ENCODE measurements around the gene XRCC4.
"Not testable (repeated sequence)": the region's sequence is repeated elsewhere in the genome, so short reads cannot be mapped to it uniquely, and the experiment has no call there.

The XRCC4 gene

DNA sequence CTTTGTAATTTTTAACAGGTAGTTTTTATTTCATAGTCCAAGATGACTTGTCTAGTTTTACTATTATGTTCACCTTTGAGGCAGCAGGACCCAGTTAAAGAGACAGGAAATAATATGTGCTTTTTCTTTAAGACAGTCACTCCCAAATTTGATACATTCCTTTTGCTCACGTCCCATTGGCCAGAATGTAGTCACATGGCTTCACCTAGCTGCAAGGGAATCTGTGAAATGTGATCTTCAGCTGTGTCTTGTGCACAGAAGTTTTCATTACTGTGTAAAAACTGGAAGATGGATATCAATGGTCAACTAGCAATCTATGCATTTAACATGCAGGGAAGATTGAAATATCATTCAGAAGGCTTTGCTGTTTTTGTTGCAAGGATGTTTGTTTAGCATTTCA lies 41.1 kb downstream of the XRCC4 start:
- DNase-seq (ENCODE audit: low spot score), result no peak

DNA sequence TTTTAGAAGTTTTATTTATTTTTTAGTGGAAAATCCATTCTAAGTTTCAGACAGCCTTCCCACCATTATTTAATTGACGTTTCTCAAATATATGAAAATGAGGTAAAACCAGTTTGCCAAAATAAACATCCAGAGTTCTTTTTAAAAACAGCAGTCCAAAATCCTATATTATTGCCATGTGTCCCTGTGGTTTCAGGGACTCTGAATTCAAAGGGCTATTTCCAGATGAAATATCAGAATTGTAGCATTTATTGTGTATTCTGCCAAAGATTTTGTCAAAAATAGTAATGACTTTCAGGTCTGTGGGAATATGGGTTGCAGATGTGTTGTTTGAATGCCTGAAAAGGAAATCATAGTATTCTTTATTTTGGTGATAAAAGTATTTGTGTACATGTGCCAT lies 41.6 kb downstream of the XRCC4 start:
- no peak for DNase-seq (ENCODE audit: low spot score)

DNA sequence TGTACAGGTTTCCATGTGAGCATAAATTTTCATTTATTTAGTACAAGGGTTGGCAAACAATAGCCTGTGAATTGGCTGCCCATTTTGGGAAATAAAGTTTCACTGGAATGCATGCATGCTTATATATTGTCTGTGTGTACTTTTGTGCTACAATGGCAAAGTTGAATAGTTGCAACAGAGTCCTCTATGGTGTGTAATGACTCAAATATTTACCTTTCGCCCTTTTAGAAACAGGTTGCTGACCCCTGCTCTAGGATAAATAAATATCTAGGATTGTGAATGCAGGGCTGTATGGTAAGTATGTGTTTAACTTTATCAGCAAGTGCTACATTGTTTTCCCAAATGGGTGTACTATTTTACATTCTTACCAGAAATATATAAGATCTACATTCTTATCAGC lies 47.2 kb downstream of the XRCC4 start:
- DNase-seq (ENCODE audit: low spot score), result no peak

DNA sequence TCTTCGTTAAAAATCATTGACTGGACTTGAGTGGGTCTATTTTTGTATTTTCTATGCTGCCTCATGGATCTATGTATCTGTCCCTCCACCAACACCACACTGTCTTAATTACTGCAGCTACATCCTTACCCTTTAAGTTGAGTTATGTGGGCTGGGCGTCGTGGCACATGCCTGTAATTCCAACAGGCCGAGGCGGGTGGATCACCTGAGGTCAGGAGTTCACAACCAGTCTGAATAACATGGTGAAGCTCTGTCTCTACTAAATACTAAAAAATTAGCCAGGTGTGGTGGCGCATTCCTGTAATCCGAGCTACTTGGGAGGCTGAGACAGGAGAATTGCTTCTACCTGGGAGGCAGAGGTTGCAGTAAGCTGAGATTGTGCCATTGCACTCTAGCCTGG lies 48.2 kb downstream of the XRCC4 start:
- no peak for DNase-seq (ENCODE audit: low spot score)

DNA sequence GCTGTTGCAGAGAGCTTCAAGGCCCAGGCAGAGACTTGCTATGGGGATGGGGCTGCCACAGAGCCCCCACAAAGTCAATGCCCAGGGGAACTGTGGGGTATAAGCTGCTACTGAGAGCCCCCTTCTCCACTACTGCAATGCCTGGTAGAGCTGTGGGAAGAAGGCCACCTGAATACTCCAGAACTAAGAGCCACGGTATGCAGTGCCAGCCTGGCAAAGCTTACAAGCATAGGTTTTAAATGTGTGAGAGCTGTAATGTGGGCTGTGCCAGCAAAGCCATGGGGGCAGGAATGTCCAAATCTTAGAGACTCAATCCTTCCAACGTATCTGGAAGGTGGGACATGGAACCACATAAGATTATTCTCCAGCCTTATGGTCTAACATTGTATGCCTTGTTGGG lies 49.2 kb downstream of the XRCC4 start:
- DNase-seq (ENCODE audit: low spot score), result no peak

DNA sequence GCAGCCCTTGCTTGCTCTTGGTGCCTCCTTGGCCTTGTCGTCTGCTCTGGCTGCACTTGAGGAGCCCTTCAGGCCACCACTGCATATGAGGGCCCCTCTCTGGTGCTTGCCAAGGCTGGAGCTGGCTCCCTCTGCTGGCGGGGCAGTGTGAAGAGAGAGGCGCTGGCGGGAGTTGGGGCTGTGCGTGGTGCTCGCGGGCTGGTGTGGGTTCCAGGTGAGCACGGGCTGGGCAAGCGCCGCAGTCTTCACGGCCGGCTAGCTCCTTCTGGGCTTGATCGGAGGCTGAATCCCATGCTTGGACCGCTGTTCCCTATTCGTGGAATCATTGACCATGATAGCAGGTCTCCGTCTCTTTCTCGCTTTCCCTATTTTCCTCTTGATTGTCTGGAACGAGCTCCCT lies 56.5 kb downstream of the XRCC4 start:
- no peak for DNase-seq (ENCODE audit: low spot score)

DNA sequence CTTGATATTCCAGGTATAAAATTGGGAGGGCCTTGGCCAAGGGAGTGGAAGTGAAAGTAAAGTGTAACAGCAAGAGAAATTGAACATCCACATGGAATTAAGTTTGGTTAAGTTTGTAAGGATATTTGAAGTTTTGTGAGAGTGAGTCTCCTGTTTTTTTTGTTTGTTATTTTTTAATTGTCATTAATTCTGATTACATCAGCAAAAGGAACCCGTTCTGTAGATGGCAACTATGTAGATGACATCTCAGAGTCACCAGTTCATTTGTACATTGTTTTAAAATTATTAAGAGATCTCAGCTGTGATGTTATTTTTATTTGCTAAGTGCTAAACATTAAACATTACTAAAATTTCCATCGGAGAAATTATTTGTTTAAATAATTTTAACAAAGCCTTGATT lies 65.2 kb downstream of the XRCC4 start:
- no peak for DNase-seq (ENCODE audit: low spot score)

DNA sequence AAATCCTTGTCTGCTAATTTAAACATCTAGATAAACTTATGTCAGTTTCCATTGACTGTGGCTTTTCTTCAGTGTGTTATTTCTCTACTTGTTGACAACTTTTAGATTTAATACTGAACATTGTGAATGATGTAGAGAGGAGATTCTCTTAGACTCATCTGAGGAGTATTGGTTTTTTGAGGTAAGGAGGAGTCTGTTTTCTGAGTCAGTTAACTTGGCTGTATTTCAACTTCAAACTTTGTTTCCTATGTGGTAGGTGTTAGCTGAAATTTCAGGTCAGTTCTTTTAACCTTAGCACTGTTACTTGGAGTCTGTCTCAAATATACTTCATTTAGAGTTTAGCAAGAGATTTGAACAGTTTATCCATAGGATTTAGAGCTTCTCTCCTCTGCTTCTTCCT lies 67.9 kb downstream of the XRCC4 start:
- no peak for DNase-seq (ENCODE audit: low spot score)

DNA sequence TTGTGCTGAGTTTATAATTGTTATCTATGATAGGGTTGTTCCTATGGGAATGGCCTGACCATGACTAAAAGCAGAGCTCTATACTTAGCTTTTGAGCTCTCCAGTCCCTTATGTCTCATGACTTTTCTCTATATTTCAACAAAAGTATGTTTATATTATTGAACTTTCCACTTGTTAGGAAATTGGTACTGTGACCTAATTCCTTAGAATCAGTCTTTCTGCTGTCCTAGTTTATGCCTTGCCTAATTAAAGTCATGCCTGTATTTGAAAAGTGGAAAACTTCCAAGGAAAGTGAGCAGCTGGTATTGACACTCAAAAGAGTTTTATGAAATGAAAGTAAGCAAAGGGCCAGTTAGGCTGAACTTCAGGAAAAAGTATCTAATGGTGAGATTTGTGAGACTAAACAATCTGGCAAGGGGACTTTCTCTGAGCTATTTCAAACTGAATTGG lies 68.6 kb downstream of the XRCC4 start:
- DNase-seq (ENCODE audit: low spot score), result peak; percentile 2

DNA sequence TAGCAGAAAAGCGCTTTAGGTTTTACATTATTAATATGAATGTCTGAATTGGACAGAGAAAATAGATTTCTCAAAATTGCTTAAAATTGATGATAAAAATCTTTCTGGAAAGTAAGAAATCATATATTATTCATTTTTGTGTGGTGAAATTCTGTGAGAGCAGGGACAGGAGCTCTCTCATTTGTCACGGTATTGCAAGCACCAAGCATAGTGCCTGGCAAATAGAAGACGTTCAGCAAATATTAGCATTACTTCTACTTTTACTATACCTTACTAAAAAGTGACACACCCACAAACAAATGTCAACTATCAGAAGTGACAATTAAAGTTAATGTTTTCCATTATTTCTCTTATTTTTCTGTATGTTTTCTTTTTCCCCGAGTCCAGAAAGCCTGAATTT lies 69.1 kb downstream of the XRCC4 start:
- no peak for DNase-seq (ENCODE audit: low spot score)

DNA sequence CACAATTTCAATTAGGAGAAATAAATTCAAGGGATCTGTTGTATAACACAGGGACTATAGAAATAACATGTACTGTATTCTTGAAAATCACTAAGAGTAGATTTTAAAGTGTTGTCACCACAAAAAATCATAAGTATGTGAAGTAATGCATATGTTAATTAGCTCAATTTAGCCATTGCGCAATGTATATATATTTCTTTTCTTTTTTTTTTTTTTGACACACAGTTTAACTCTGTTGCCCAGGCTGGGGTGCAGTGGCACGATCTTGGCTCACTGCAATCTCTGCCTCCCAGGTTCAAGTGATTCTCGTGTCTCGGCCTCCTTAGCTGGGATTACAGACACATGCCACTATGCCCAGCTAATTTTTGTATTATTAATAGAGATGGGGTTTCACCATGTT lies 70.2 kb downstream of the XRCC4 start:
- DNase-seq (ENCODE audit: low spot score), result no peak

DNA sequence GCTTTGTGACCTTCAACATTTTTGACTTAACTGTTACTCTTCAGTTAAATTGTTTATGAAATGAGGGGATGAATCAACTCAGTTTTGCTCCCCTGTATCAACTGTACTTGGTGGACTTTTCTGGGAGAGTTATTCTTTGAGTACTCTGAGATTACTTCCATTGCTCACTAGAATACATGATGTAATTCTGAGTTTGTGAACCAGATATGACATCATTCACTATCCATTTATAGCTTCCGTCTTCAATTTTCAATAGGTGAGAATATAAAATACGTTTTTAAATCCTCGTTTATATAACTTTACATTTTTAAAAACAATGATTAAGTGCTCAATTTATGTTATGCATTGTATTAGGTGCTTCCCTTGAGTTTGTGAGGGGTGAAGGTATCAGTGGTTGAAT lies 71.0 kb downstream of the XRCC4 start:
- DNase-seq (ENCODE audit: low spot score), result no peak

DNA sequence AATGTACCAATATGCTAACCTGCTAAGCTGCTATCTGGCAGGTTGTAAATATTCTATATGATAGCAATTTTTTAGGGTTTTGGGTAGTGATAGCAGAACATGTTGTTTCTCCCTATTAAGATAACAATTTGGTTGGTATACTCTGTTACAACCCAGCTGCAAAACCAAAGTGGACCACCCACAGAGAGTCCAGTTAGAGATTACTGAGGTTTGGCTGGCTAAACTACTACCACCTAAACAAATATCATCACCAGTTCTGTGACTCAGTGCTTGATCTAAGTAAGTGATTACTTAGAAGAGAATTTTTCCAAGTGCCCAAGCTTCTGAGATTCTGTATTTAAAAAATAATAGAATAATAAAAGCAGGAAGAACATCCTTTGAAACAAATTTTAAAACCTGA lies 72.3 kb downstream of the XRCC4 start:
- DNase-seq (ENCODE audit: low spot score), result peak; percentile 8

DNA sequence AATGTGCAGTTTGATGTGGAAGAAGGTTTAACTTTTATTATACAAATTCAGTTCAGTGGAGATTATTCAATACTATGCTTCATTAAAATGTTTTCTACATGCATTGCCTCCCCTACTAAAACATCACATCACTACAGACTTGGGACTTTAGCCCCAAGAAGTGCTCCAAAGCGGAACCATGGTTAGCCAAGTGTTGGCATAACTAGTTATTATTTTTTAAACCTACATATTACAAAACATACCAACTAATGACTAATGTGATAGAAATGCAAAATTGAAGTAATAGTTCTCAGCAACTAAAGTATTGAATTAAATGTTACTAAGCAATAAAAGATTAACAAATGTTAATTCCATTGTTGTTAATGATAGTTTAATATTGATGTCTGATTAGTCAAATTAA lies 74.5 kb downstream of the XRCC4 start:
- DNase-seq (ENCODE audit: low spot score), result no peak

DNA sequence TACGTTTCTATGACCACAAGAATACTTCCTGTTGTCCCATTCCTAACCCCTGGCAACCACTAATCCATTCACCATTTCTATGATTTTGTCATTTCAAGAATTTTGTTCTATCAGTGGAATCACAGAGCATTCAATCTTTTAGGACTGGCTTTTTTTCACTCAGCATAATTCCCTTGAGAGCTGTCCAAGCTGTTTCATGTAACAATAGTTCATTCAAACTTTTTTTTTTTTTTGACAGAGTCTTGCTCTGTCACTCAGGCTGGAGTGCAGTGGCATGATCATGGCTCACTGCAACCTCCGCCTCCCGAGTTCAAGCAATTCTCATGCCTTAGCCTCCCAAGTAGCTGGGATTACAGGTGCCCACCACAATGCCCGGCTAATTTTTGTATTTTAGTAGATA lies 75.6 kb downstream of the XRCC4 start:
- not testable (repeated sequence) for DNase-seq (ENCODE audit: low spot score)

DNA sequence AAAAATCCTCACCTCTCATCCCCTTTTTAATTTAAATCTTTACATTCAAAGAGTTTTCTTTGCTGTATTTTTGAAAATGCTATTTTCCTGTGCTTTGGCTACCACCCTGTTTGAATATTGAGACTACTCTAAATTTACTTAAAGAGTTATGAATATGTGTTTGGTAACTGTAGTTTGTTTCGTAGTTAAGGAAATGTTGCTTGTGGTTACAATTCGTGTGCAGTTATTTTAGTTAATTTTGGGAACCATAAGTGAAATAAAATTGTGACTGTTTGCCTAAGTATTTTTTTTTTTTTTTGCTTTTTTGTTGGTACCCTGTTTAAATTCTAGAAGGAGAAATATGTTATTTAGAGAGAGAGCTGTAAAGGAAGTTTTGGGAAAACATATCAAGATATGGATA lies 78.7 kb downstream of the XRCC4 start:
- DNase-seq (ENCODE audit: low spot score), result no peak

DNA sequence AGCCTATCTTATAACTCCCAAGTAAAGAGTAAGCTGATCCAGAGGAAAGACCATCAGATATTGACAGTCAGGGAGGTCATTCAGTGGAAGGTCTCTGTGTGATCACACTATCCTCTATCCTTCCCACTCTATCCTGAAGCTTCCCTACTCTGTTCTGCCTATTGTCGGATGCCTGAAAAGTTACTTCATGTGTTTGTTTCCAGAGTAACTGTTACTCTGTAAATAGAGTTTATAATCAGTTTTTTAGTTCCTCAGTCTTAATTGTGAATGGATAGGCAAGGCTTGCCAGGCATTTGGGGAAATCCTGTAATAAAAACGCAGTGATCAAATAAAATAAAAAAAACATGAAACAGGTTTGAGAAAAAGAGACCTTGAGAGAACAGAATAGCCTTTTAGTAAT lies 79.8 kb downstream of the XRCC4 start:
- DNase-seq (ENCODE audit: low spot score), result no peak

DNA sequence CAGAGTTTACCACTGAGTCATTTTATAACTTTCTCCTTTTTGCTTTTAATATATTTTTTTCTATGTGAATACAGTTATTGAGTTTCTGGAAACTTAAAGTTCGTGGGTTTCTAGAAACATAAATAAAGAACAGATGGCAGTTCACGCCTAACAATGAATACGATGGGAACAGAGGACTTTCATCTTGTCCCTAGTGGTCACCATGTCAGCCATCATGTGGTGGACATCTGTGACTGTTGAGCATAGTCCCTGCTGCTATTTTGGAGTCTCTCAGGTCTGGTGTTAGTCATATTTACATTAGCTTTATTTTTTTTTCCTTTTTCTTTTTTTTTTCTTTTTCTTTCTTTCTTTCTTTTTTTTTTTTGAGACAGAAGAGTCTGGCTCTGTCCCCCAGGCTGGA lies 85.3 kb downstream of the XRCC4 start:
- no peak for DNase-seq (ENCODE audit: low spot score)

DNA sequence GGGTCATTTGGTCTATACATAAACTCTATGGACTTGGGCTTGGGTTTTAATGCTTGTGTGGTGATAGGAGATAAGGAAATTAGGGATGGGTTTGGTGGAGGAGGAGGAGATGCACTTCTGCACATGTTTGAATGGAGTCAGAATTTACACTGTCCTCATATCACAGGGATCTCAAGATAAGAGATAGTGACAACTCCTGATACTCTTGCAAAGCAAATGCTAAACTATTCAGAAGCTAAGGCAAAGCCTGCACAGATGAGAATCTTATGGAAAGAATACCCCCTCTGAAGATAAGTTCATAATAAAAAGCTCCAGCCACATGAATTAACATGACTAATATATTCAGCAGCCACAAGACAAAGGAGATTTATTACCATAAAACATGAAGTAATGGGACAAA lies 90.2 kb downstream of the XRCC4 start:
- no peak for DNase-seq (ENCODE audit: low spot score)

DNA sequence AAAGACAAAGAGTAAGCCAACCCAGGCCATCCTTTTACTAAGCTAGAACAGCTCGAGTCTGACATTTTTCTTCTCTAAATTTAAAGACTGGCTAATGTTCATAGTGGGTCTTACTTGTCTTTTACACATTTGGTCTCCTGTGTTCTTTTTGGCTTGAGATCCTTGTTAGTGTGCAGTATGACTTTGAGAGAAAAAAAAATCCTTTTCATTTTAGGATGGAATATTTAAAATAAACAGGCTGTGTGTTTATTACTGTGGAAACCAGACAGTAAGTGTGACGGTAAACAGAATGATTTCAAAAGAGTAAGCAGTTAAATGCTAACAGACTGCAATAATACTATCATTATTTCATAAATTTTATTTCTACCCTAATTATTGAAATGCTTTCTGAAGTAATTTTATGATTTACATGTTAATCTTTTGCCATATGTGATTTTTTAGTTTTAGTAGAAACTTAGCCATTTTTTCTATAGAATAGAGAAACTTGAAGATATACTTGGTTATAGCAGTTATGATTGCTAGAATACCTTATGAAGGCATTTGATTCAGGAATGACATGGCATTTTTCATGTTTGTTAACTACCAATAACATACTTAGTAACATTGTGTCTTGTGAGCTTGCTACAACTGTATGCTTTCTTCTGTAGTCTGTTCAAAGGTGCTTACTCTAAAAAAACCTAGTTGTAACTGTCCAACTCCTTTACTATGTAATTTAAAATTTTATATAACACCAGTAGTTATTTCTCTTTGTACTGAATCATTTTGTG lies 92.4 kb downstream of the XRCC4 start:
- DNase-seq (ENCODE audit: low spot score), result no peak

DNA sequence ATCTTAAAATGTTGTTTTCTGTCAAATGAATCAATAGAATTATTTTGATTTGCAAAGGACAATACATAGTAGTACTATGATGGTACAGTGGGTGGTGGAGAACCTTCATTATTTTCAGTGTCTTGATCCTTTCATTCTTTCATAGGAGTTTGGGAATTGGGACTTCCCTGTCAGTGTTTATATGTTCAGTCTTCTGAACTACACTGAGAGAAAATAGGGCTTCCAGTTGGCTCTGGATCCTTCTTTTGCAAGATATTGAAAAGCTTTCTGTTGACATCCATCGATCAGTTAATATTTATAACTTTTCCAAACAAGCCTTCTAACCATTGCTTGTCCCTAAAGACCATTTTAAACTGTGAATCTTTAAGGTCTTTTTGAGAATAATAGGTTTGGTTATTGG lies 94.7 kb downstream of the XRCC4 start:
- no peak for DNase-seq (ENCODE audit: low spot score)

DNA sequence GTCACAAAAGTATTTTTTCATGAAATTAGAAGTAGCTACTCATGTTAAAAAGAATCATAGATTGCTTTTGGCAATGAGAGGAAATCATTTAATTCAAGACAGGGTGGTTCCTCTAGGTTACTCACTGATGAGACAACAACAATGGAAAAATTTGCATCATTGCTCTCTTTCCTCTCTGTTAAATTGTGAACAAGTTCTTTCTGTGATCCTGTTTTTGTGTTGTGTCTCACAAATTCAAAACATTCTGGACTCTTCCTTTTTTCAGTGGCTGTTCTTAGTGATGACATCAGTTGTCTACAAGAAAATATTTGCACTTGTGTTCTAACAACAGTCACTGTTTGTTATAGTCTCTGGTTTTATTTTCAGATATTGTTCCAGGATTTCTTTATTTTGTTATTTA lies 95.3 kb downstream of the XRCC4 start:
- DNase-seq (ENCODE audit: low spot score), result no peak

DNA sequence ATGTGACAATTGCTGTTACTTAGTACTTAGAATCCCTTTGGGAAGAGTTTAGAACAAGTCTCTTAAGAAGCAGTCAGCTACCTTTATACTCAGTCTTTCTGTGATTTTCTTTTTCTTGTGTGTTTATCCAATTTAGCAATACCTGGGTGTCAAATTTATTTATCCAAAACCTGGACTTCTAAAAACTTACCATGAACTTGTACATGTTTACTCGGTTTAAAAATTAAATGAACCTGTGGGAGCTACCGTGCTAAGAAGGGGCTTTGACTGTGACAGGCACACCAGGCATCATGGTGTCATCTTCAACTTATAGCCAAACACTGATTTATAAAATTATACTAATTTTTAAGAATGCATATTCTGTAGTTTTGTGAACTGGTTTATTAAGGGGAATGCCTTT lies 96.5 kb downstream of the XRCC4 start:
- no peak for DNase-seq (ENCODE audit: low spot score)

DNA sequence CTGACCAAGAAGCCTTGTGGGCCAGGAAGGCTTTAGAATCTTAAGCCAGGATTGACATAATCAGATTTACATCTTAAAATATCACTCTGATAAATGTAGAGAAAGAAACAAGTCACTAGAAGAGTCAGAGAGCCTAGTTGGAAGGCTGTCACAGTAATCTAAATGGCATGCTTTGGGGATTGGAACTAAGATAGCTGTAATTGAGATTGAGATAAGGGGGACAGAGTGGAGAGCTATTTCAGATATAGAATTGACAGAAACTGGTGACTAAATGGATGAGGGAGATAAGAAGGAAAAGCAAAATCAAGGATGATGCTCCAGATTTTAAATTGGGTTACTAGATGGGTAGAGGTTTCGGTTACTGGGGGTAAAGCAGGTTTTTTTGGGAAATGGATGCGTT lies 100.5 kb downstream of the XRCC4 start:
- no peak for DNase-seq (ENCODE audit: low spot score)

DNA sequence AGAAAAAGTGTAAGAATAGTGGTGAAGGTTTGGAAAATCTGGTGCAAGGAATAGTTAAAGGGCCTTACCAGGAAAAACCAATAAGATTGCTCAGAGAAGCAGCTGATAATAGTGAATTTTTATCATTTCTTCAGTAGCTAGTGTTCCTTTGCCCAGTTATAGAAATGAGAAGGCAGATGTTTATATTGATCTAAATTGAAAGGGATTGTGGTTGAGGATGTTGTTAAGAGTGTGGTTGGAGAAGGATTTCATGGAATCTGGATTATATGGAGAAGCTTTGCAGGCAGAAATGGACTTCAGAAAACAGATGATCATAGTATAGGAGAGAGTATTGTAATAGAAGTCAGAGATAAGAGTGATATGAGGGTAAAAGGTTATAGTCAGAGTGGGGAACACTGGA lies 102.6 kb downstream of the XRCC4 start:
- peak; percentile 2 for DNase-seq (ENCODE audit: low spot score)

All from hepatic stellate cell (primary cell).